SU-DHL-6 (cell line): ENCODE data around the gene CCDC68.

Experiments
- H2AFZ ChIP-seq: fragments of 200-600 bp; sonication (generic); 2 replicates; pipeline ENCODE4 v1.6.1; 2014; ENCODE audit warnings: low read depth, mild to moderate bottlenecking, moderate library complexity, mixed read lengths, antibody characterized with exemption, low read length; ENCODE audit not compliant: severe bottlenecking
- H3F3A ChIP-seq: fragments of 200-600 bp; shearing (Covaris generic); 2 replicates; pipeline ENCODE4 v1.6.0; 2016; ENCODE audit warnings: antibody characterized with exemption, mild to moderate bottlenecking; ENCODE audit not compliant: insufficient read depth
- H3K27ac ChIP-seq: fragments of 200-600 bp; sonication (generic); 2 replicates; pipeline ENCODE4 v1.5.1; 2016; ENCODE audit warnings: low read depth, mild to moderate bottlenecking, low read length, moderate library complexity, mixed read lengths
- H3K27me3 ChIP-seq: fragments of 200-600 bp; sonication (generic), shearing (Covaris generic); 2 replicates; pipeline ENCODE4 v1.6.0; 2014; ENCODE audit warnings: mild to moderate bottlenecking, low read length
- H3K36me3 ChIP-seq: fragments of 200-600 bp; sonication (generic); 2 replicates; pipeline ENCODE4 v1.6.1; 2014; ENCODE audit warnings: mild to moderate bottlenecking, low read length, mixed read lengths
- H3K4me2 ChIP-seq: fragments of 300-600, 200-600 bp; shearing (Covaris generic), sonication (generic); 2 replicates; pipeline ENCODE4 v1.6.0; 2014; ENCODE audit warnings: low read length, low read depth, mild to moderate bottlenecking; ENCODE audit not compliant: poor library complexity, severe bottlenecking
- H3K4me3 ChIP-seq: fragments of 200-600 bp; sonication (generic); 2 replicates; pipeline ENCODE4 v1.5.1; 2014; ENCODE audit warnings: antibody characterized with exemption, low read length, mild to moderate bottlenecking, mixed read lengths; ENCODE audit not compliant: insufficient read depth, poor library complexity, severe bottlenecking
- H3K79me2 ChIP-seq: fragments of 200-600 bp; sonication (generic); 2 replicates; pipeline ENCODE4 v1.6.1; 2014; ENCODE audit warnings: mild to moderate bottlenecking, low read length, moderate library complexity; ENCODE audit not compliant: insufficient read depth
- H3K9ac ChIP-seq: fragments of 200-600 bp; sonication (generic); 2 replicates; pipeline ENCODE4 v1.7.0; 2014; ENCODE audit warnings: mild to moderate bottlenecking, low read length
- H3K9me2 ChIP-seq: fragments of 200-600 bp; sonication (generic); replicated peaks from 2 replicates; pipeline ENCODE4 v1.6.1; 2014; ENCODE audit warnings: low read length; ENCODE audit not compliant: insufficient read depth
- H3K9me3 ChIP-seq: fragments of 200-600 bp; sonication (generic); 2 replicates; pipeline ENCODE4 v1.6.1; 2014; ENCODE audit warnings: low read length, mixed read lengths; ENCODE audit not compliant: insufficient read depth
- H4K20me1 ChIP-seq: fragments of 200-600 bp; sonication (generic); 2 replicates; pipeline ENCODE4 v1.6.1; 2014; ENCODE audit warnings: low read depth, mild to moderate bottlenecking, antibody characterized with exemption, low read length, moderate library complexity, mixed read lengths
- CTCF ChIP-seq: fragments of 200-600 bp; sonication (generic); IDR thresholded peaks from one replicate; pipeline ENCODE4 v1.5.1; 2017; ENCODE audit warnings: antibody characterized with exemption, mild to moderate bottlenecking, low read length, moderate library complexity; ENCODE audit not compliant: insufficient read depth, poor library complexity, severe bottlenecking
- EZH2phosphoT487 ChIP-seq: fragments of 200-600 bp; sonication (generic), shearing (Covaris generic); conservative IDR thresholded peaks from 2 replicates; pipeline ENCODE4 v1.6.1; 2018; ENCODE audit warnings: mild to moderate bottlenecking, antibody characterized with exemption, low read length, moderate library complexity, mixed read lengths

Gene CCDC68

GRCh38 chr18:54860941-54861340 is 98.3 kb downstream of the CCDC68 start:
- Histone ChIP-seq H3K9me3 (no peaks in the 10 kb centered on the region), H3K4me2 (no peak overlapping the region), H3K9ac (no peak overlapping the region), H3K27me3 (no peaks in the 10 kb centered on the region), H3K79me2 (no peaks in the 10 kb centered on the region), H3K36me3 (no peaks in the 10 kb centered on the region), H4K20me1 (no peaks in the 10 kb centered on the region), H3K27ac (no peak overlapping the region), H2AFZ (no peak overlapping the region), H3K9me2 (no peaks in the 10 kb centered on the region), H3F3A (no peaks in the 10 kb centered on the region), H3K4me3 (no peak overlapping the region)
- TF ChIP-seq EZH2phosphoT487 (no peak), CTCF (no peak)

- H2AFZ ChIP-seq = no peak overlapping the region
- H3K9me2 ChIP-seq = no peaks in the 10 kb centered on the region
- H3K27me3 ChIP-seq = no peaks in the 10 kb centered on the region
- no peaks in the 10 kb centered on the region for H4K20me1 ChIP-seq
- H3F3A ChIP-seq = no peaks in the 10 kb centered on the region
- TF ChIP-seq EZH2phosphoT487 (no peak), CTCF (no peak)
- H3K79me2 ChIP-seq = no peaks in the 10 kb centered on the region
- H3K9ac ChIP-seq = no peak overlapping the region
- no peak overlapping the region for H3K4me2 ChIP-seq
- no peak overlapping the region for H3K27ac ChIP-seq
- no peak overlapping the region for H3K4me3 ChIP-seq
- H3K9me3 ChIP-seq = no peaks in the 10 kb centered on the region
- H3K36me3 ChIP-seq = no peaks in the 10 kb centered on the region
Measured at GRCh38 chr18:54859667-54860421, 99.4 kb downstream of the CCDC68 start.

- no peaks in the 10 kb centered on the region for H3K9me3 ChIP-seq
- H3F3A ChIP-seq = no peaks in the 10 kb centered on the region
- no peaks in the 10 kb centered on the region for H4K20me1 ChIP-seq
- H2AFZ ChIP-seq = no peak overlapping the region
- H3K4me2 ChIP-seq = no peak overlapping the region
- no peaks in the 10 kb centered on the region for H3K79me2 ChIP-seq
- no peaks in the 10 kb centered on the region for H3K27me3 ChIP-seq
- no peak overlapping the region for H3K27ac ChIP-seq
- no peak for TF ChIP-seq CTCF
- TF ChIP-seq EZH2phosphoT487 = no peak
- no peaks in the 10 kb centered on the region for H3K9me2 ChIP-seq
- no peak overlapping the region for H3K4me3 ChIP-seq
- H3K9ac ChIP-seq = no peak overlapping the region
- no peaks in the 10 kb centered on the region for H3K36me3 ChIP-seq
Measured at GRCh38 chr18:54857499-54857898, 101.8 kb downstream of the CCDC68 start.
